CD14-positive monocyte (primary cell): ENCODE data around the gene GLB1L2. TPM values are rescaled to one million over a fixed set of nuclear protein-coding genes. Genes with fewer than 3 reads are reported as not detected.

Experiments used
- DNase-seq, 3 donors: peaks; one replicate each; pipeline ENCODE4 v3.0.0-alpha.2; 2011 to 2022
- H2AFZ ChIP-seq: 2 replicates; pipeline ENCODE4 v1.6.0; 2012; ENCODE audit warnings: mild to moderate bottlenecking, low read depth, low read length, inconsistent platforms; ENCODE audit not compliant: insufficient read depth, poor library complexity, severe bottlenecking
- H3K27ac ChIP-seq, 2 donors: 1 replicate in 1 of 2; 2 replicates in 1 of 2; pipeline ENCODE4 v1.5.1; 2012 to 2013; ENCODE audit warnings: low read length in 2 of 2, control low read depth in 1 of 2, inconsistent platforms in 1 of 2, low read depth in 1 of 2, mild to moderate bottlenecking in 1 of 2
- H3K27me3 ChIP-seq, 2 donors: one replicate each; pipeline versions ENCODE4 v1.6.0 to v1.6.1; 2011 to 2013; ENCODE audit warnings: low read length in 2 of 2; ENCODE audit not compliant: control insufficient read depth in 2 of 2, insufficient read depth in 2 of 2
- H3K36me3 ChIP-seq, 2 donors: replicated peaks in 1 of 2; 1 replicate in 1 of 2; 2 replicates in 1 of 2; pipeline versions ENCODE4 v1.5.1 to v1.6.1; 2012 to 2013; ENCODE audit warnings: low read length in 2 of 2, control low read depth in 1 of 2, inconsistent platforms in 1 of 2, mild to moderate bottlenecking in 1 of 2; ENCODE audit not compliant: insufficient read depth in 2 of 2, control insufficient read depth in 1 of 2
- H3K4me1 ChIP-seq, 2 donors: 1 replicate in 1 of 2; 2 replicates in 1 of 2; pipeline versions ENCODE4 v1.5.1 to v1.6.1; 2012 to 2013; ENCODE audit warnings: low read length in 2 of 2, control low read depth in 1 of 2, inconsistent platforms in 1 of 2, mild to moderate bottlenecking in 1 of 2, moderate library complexity in 1 of 2; ENCODE audit not compliant: insufficient read depth in 2 of 2, control insufficient read depth in 1 of 2
- H3K4me2 ChIP-seq: replicated peaks from 2 replicates; pipeline ENCODE3; 2012; ENCODE audit warnings: low read length, moderate library complexity, mild to moderate bottlenecking; ENCODE audit not compliant: poor library complexity, severe bottlenecking; ENCODE audit errors: extremely low read depth
- H3K4me3 ChIP-seq, 3 experiments: fragments of 200-600 bp in 1 of 3; sonication (generic) in 1 of 3; replicated peaks in 1 of 3; 1 replicate in 2 of 3; 2 replicates in 1 of 3; pipeline ENCODE4 v1.5.1; 2011 to 2013; ENCODE audit warnings: low read length in 3 of 3, mild to moderate bottlenecking in 3 of 3, control low read depth in 2 of 3, low read depth in 2 of 3, inconsistent platforms in 1 of 3, moderate library complexity in 1 of 3
- H3K79me2 ChIP-seq: 2 replicates; pipeline ENCODE4 v1.6.0; 2012; ENCODE audit warnings: mild to moderate bottlenecking, control low read depth, inconsistent platforms, low read length, moderate library complexity; ENCODE audit not compliant: insufficient read depth
- H3K9ac ChIP-seq: 2 replicates; pipeline ENCODE4 v1.6.0; 2017; ENCODE audit warnings: low read length, mild to moderate bottlenecking; ENCODE audit not compliant: insufficient read depth, poor library complexity, severe bottlenecking
- H3K9me3 ChIP-seq, 2 donors: replicated peaks in 1 of 2; 1 replicate in 1 of 2; 2 replicates in 1 of 2; pipeline versions ENCODE4 v1.5.1 to v1.6.1; 2012 to 2013; ENCODE audit warnings: low read length in 2 of 2, control low read depth in 1 of 2; ENCODE audit not compliant: control insufficient read depth in 1 of 2, insufficient read depth in 1 of 2
- H4K20me1 ChIP-seq: 2 replicates; pipeline ENCODE4 v1.6.0; 2012; ENCODE audit warnings: mild to moderate bottlenecking, low read length, control low read depth, moderate library complexity; ENCODE audit not compliant: insufficient read depth
- H3K27ac Mint-ChIP-seq, 7 donors: one replicate each; pipeline ENCODE4 v1.8.0; 2020; ENCODE audit warnings: mild to moderate bottlenecking in 7 of 7, mixed read lengths in 7 of 7, moderate library complexity in 6 of 7, inconsistent platforms in 2 of 7
- H3K27me3 Mint-ChIP-seq, 3 donors: one replicate each; pipeline ENCODE4 v1.8.0; 2021 to 2022; ENCODE audit warnings: low read depth in 3 of 3, mild to moderate bottlenecking in 3 of 3, mixed read lengths in 3 of 3, moderate library complexity in 3 of 3, inconsistent platforms in 1 of 3
- H3K36me3 Mint-ChIP-seq, 2 donors: one replicate each; pipeline ENCODE4 v1.8.0; 2020; ENCODE audit warnings: mixed read lengths in 2 of 2, inconsistent platforms in 1 of 2, mild to moderate bottlenecking in 1 of 2
- H3K4me1 Mint-ChIP-seq: one replicate; pipeline ENCODE4 v1.8.0; 2020; ENCODE audit warnings: mild to moderate bottlenecking, mixed read lengths
- H3K4me3 Mint-ChIP-seq, 2 donors: one replicate each; pipeline ENCODE4 v1.8.0; 2020; ENCODE audit warnings: mild to moderate bottlenecking in 2 of 2, mixed read lengths in 2 of 2, moderate library complexity in 1 of 2
- H3K9me3 Mint-ChIP-seq, 7 donors: one replicate each; pipeline ENCODE4 v1.8.0; 2020 to 2022; ENCODE audit warnings: mixed read lengths in 7 of 7, mild to moderate bottlenecking in 6 of 7, moderate library complexity in 6 of 7, inconsistent platforms in 2 of 7
- WGBS: methylation state at CpG from one replicate; pipeline ENCODE4 v1.1.5; 2013; ENCODE audit warnings: missing lambda C conversion rate; ENCODE audit not compliant: insufficient coverage; 5-methylcytosine and 5-hydroxymethylcytosine counted together
- intact Hi-C, 2 donors: fragments of 100-400 bp; cut with micrococcal nuclease; formaldehyde crosslinking; loops; one replicate each; pipeline versions ENCODE4 v1.15.0 to v1.15.1; 2023
- polyA plus RNA-seq, 3 donors: library from polyadenylated mRNA; depleted of rRNA in 1 of 3; unstranded in 2 of 3; stranded (reverse) in 1 of 3; fragments of 300-500 nt in 2 of 3; fragments of >200 nt in 1 of 3; fragmentation: Illumina TruSeq in 2 of 3; gene quantifications; 1 replicate in 2 of 3; 2 replicates in 1 of 3; pipeline ENCODE4 v1.2.3, GENCODE V29; 2012 to 2021
- TF ChIP-seq, protein P1 (sequence below): fragments of 200-600 bp; IDR thresholded peaks from one replicate; pipeline ENCODE4 v1.8.0; 2022; ENCODE audit warnings: antibody characterized with exemption, mild to moderate bottlenecking

The GLB1L2 gene
- polyA plus RNA-seq, 3 donors: not detected

- H3K27ac ChIP-seq: no peak overlapping the region
- no peak overlapping the region for H3K9ac ChIP-seq
- intact Hi-C loops: no loop called here
- no peaks in the 10 kb centered on the region for H3K4me1 Mint-ChIP-seq
- TF ChIP-seq, protein P1, sequence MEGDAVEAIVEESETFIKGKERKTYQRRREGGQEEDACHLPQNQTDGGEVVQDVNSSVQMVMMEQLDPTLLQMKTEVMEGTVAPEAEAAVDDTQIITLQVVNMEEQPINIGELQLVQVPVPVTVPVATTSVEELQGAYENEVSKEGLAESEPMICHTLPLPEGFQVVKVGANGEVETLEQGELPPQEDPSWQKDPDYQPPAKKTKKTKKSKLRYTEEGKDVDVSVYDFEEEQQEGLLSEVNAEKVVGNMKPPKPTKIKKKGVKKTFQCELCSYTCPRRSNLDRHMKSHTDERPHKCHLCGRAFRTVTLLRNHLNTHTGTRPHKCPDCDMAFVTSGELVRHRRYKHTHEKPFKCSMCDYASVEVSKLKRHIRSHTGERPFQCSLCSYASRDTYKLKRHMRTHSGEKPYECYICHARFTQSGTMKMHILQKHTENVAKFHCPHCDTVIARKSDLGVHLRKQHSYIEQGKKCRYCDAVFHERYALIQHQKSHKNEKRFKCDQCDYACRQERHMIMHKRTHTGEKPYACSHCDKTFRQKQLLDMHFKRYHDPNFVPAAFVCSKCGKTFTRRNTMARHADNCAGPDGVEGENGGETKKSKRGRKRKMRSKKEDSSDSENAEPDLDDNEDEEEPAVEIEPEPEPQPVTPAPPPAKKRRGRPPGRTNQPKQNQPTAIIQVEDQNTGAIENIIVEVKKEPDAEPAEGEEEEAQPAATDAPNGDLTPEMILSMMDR: no peak
- peaks cover 0 to 4% (median 0%) of the 10 kb centered on the region in 7 donors for H3K9me3 Mint-ChIP-seq
- DNase-seq: no peak
- H3K27me3 Mint-ChIP-seq: peaks cover 18 to 36% (median 21%) of the 10 kb centered on the region in 3 donors
- no peak overlapping the region for H3K27ac Mint-ChIP-seq
- H3K36me3 ChIP-seq: no peaks in the 10 kb centered on the region
- no peak overlapping the region for H3K4me3 Mint-ChIP-seq
- no peaks in the 10 kb centered on the region for H3K4me1 ChIP-seq
- no peak overlapping the region for H2AFZ ChIP-seq
- H3K9me3 ChIP-seq: no peaks in the 10 kb centered on the region
- H4K20me1 ChIP-seq: no peaks in the 10 kb centered on the region
- H3K4me2 ChIP-seq: no peak overlapping the region
- H3K36me3 Mint-ChIP-seq: no peaks in the 10 kb centered on the region
- peaks cover 0 to 4% of the 10 kb centered on the region in 2 donors for H3K27me3 ChIP-seq
- no peak overlapping the region for H3K4me3 ChIP-seq
- no peaks in the 10 kb centered on the region for H3K79me2 ChIP-seq
- WGBS: 92% methylated on average over 4 of the region's 12 CpGs
These were observed 44.2 kb upstream of the GLB1L2 start for GRCh38 chr11:134287561-134287960.

DNA sequence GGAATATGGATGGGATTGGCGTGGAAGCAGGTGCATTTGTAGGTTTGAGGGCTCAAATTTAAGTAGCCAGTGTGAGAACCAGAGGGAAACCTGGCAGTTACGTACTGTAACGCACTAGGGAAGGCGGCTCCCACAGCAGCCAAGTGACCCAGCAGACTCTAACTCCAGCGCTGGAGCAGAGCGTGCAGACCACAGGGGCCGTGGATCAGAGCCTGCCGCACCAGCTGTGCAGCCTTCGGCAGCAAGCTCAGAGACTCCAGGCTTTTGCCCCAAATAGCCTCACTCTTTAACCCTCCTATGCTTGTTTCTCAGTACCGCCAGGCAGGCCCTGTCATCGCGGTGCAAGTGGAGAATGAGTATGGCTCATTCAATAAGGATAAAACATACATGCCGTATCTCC is 43.3 kb upstream of the GLB1L2 start:
- H2AFZ ChIP-seq: no peak overlapping the region
- Mint-ChIP-seq H3K36me3 (no peaks in the 10 kb centered on the region), H3K4me1 (no peaks in the 10 kb centered on the region), H3K9me3 (peaks cover 0 to 4% (median 0%) of the 10 kb centered on the region in 7 donors), H3K4me3 (no peak overlapping the region), H3K27ac (no peak overlapping the region), H3K27me3 (peaks cover 17 to 34% (median 17%) of the 10 kb centered on the region in 3 donors)
- H3K4me1 ChIP-seq: no peaks in the 10 kb centered on the region
- no peak overlapping the region for H3K4me3 ChIP-seq
- H4K20me1 ChIP-seq: no peaks in the 10 kb centered on the region
- WGBS: 94% methylated on average over 2 of the region's 13 CpGs
- no peak overlapping the region for H3K9ac ChIP-seq
- intact Hi-C loops: no loop called here
- H3K4me2 ChIP-seq: no peak overlapping the region
- no peaks in the 10 kb centered on the region for H3K9me3 ChIP-seq
- no peaks in the 10 kb centered on the region for H3K79me2 ChIP-seq
- DNase-seq: no peak
- TF ChIP-seq, protein P1: no peak
- no peaks in the 10 kb centered on the region for H3K36me3 ChIP-seq
- H3K27ac ChIP-seq: no peak overlapping the region
- peaks cover 0 to 2% of the 10 kb centered on the region in 2 donors for H3K27me3 ChIP-seq
